Loucy (cell line): ENCODE results near the gene KCTD19.

Experiments used
- CTCF ChIP-seq: fragments of 200-600 bp; sonication (generic); conservative IDR thresholded peaks from 2 replicates; pipeline ENCODE4 v1.5.1; 2014; ENCODE audit warnings: mild to moderate bottlenecking, antibody characterized with exemption, low read length
- EZH2phosphoT487 ChIP-seq: fragments of 200-600 bp; IDR thresholded peaks from 2 replicates; pipeline ENCODE4 v1.6.1; 2018; ENCODE audit warnings: antibody characterized with exemption, mild to moderate bottlenecking, moderate library complexity, borderline replicate concordance

- TF ChIP-seq EZH2phosphoT487 (no peak), CTCF (peak; percentile 80)
Measured at GRCh38 chr16:67278773-67279295, 47.7 kb downstream of the KCTD19 start.
